GM12878 (cell line): ENCODE measurements around the gene OTOG.

Experiments used
- MTA2 ChIP-seq: fragments of 450-650 bp; IDR thresholded peaks from 2 replicates; pipeline ENCODE4 v1.6.1; 2016; ENCODE audit warnings: low read depth, mild to moderate bottlenecking, moderate library complexity
- NFXL1 ChIP-seq: fragments of 450-650 bp; IDR thresholded peaks from 2 replicates; pipeline ENCODE4 v1.6.1; 2017; ENCODE audit warnings: antibody characterized with exemption, mild to moderate bottlenecking, borderline replicate concordance
- STAT1 ChIP-seq: fragments of 450-650 bp; conservative IDR thresholded peaks from 2 replicates; pipeline ENCODE4 v1.6.1; 2014; ENCODE audit warnings: antibody characterized with exemption, mild to moderate bottlenecking
- ZBTB33 ChIP-seq: fragments of 450-650 bp; IDR thresholded peaks from 2 replicates; pipeline ENCODE4 v1.6.1; 2017; ENCODE audit warnings: mild to moderate bottlenecking

- TF ChIP-seq MTA2 = no peak
- TF ChIP-seq NFXL1 = no peak
- TF ChIP-seq ZBTB33 = no peak
- TF ChIP-seq STAT1 = no peak
These were observed 4.4 kb downstream of the OTOG start for GRCh38 chr11:17551347-17552040.
